Spleen (tissue), 11 donors: Measurements from ENCODE around the gene TCF20. TPM values are rescaled to one million over a fixed set of nuclear protein-coding genes. Genes with fewer than 3 reads are reported as not detected.

Source experiments
- DNase-seq: peaks from one replicate; pipeline ENCODE4 v3.0.0-alpha.2; 2020
- H3K27ac ChIP-seq, 8 donors: fragments of 200-600 bp; sonication (generic) in 7 of 8; 1 replicate in 4 of 8; 2 replicates in 4 of 8; pipeline versions ENCODE4 v1.5.0 to v1.8.0; 2016 to 2021; ENCODE audit warnings: inconsistent platforms in 4 of 8, mild to moderate bottlenecking in 4 of 8, moderate library complexity in 1 of 8
- H3K27me3 ChIP-seq, 7 donors: fragments of 200-600 bp; sonication (generic) in 6 of 7; replicated peaks in 1 of 7; 1 replicate in 4 of 7; 2 replicates in 3 of 7; pipeline versions ENCODE4 v1.5.0 to v1.8.0; 2016 to 2021; ENCODE audit warnings: inconsistent platforms in 3 of 7, mild to moderate bottlenecking in 1 of 7
- H3K36me3 ChIP-seq, 6 donors: fragments of 200-600 bp; sonication (generic) in 5 of 6; 1 replicate in 4 of 6; 2 replicates in 2 of 6; pipeline versions ENCODE4 v1.5.0 to v1.8.0; 2016 to 2021; ENCODE audit warnings: inconsistent platforms in 2 of 6
- H3K4me1 ChIP-seq, 6 donors: fragments of 200-600 bp; sonication (generic) in 5 of 6; 1 replicate in 3 of 6; 2 replicates in 3 of 6; pipeline versions ENCODE4 v1.5.0 to v1.8.0; 2016 to 2021; ENCODE audit warnings: inconsistent platforms in 3 of 6
- H3K4me3 ChIP-seq, 8 donors: fragments of 200-600 bp; sonication (generic) in 7 of 8; 1 replicate in 4 of 8; 2 replicates in 4 of 8; pipeline versions ENCODE4 v1.5.0 to v1.8.0; 2016 to 2021; ENCODE audit warnings: inconsistent platforms in 4 of 8, mild to moderate bottlenecking in 4 of 8, moderate library complexity in 2 of 8
- H3K9me3 ChIP-seq, 8 donors: fragments of 200-600 bp; sonication (generic) in 7 of 8; 1 replicate in 4 of 8; 2 replicates in 4 of 8; pipeline versions ENCODE4 v1.5.0 to v1.8.0; 2016 to 2021; ENCODE audit warnings: inconsistent platforms in 4 of 8
- CTCF ChIP-seq, 11 experiments: fragments of 200-600 bp in 7 of 11; fragments of 450-650 bp in 4 of 11; sonication (generic) in 4 of 11; IDR thresholded peaks in 8 of 11; conservative IDR thresholded peaks in 3 of 11; 1 replicate in 7 of 11; 2 replicates in 4 of 11; pipeline versions ENCODE4 v1.4.0 to v1.8.0; 2016 to 2021; ENCODE audit warnings: antibody characterized with exemption in 11 of 11, inconsistent platforms in 4 of 11, mild to moderate bottlenecking in 1 of 11
- POLR2A ChIP-seq, 3 donors: fragments of 450-650 bp; IDR thresholded peaks; one replicate each; pipeline ENCODE4 v1.5.1; 2017; ENCODE audit warnings: antibody characterized with exemption in 3 of 3, mild to moderate bottlenecking in 1 of 3
- POLR2AphosphoS5 ChIP-seq, 3 donors: sonication (generic); formaldehyde crosslinking; IDR thresholded peaks; one replicate each; pipeline ENCODE4 v1.5.1; 2017; ENCODE audit warnings: antibody characterized with exemption in 3 of 3
- WGBS, 5 donors: extraction: QIAGEN DNeasy Blood & Tissue Kit in 3 of 5; methylation state at CpG; one replicate each; pipeline versions ENCODE4 v1.1.5 to v1.1.7; 2013 to 2018; 5-methylcytosine and 5-hydroxymethylcytosine counted together
- intact Hi-C: fragments of 100-400 bp; cut with DNase I; formaldehyde crosslinking; loops from one replicate; pipeline ENCODE4 v1.15.0; 2023; ENCODE audit warnings: low total_unique reads
- polyA plus RNA-seq, 3 donors: library from polyadenylated mRNA; stranded (reverse); fragments of 200-250 nt; gene quantifications; one replicate each; pipeline ENCODE4 v1.2.1, GENCODE V29; 2013
- total RNA-seq, 7 donors: library from RNA; depleted of rRNA in 3 of 7; stranded (reverse); fragments of >200 nt in 3 of 7; fragmentation: NEBNext Ultra II Directional in 4 of 7; extraction: Animal tissue kit (Norgen Biotek cat#: 25700) in 4 of 7; gene quantifications; one replicate each; pipeline versions ENCODE4 v1.1.0 to v1.2.1, GENCODE V29; 2016 to 2021
- donor health status: healthy with polysubstance abuse.
- donor health status: DM: no; HTN: no; CAD: no; lungs with moderate emphysema.
- donor health status: DM: no; HTN: no; CAD: no.
- donor health status: Bipolar disorder and iron deficiency.
- donor health status: healthy.
- donor health status: DM: no; HTN: no; CAD: no.
- donor health status: DM: yes; HTN: yes; CAD: no.

The TCF20 gene
- total and polyA plus RNA-seq, 10 donors, result 4.4 to 54.1 (median 41.9) TPM

- Histone ChIP-seq H3K4me1 (peaks cover 0 to 10% (median 2%) of the 10 kb centered on the region in 6 donors), H3K27ac (no peak overlapping the region), H3K27me3 (no peaks in the 10 kb centered on the region), H3K4me3 (no peak overlapping the region), H3K36me3 (peaks cover 0 to 9% (median 0%) of the 10 kb centered on the region in 6 donors), H3K9me3 (no peaks in the 10 kb centered on the region)
- TF ChIP-seq POLR2AphosphoS5 (IDR thresholded peaks at IDR 0.05) (no peak), POLR2A (IDR thresholded peaks at IDR 0.05) (no peak), CTCF (IDR thresholded peaks at IDR 0.05 in 8 of 11, conservative IDR thresholded peaks at IDR 0.05 in 3 of 11) (no peak)
- DNase-seq, result no peak
- intact Hi-C loops, result no loop called here
These were observed 26.7 kb downstream of the TCF20 start for GRCh38 chr22:42243802-42244060.

- H3K9me3 ChIP-seq, result peaks cover 0 to 16% (median 12%) of the 10 kb centered on the region in 8 donors
- no peak overlapping the region for H3K27ac ChIP-seq
- H3K36me3 ChIP-seq, result no peaks in the 10 kb centered on the region
- no peak overlapping the region for H3K4me3 ChIP-seq
- intact Hi-C loops, result no loop called here
- no peak for TF ChIP-seq POLR2A (IDR thresholded peaks at IDR 0.05)
- TF ChIP-seq POLR2AphosphoS5 (IDR thresholded peaks at IDR 0.05), result no peak
- TF ChIP-seq CTCF (IDR thresholded peaks at IDR 0.05 in 8 of 11, conservative IDR thresholded peaks at IDR 0.05 in 3 of 11), result no peak
- DNase-seq, result no peak
- 93 to 98% (median 95%) methylated on average over 6 of the region's 6 CpGs for WGBS, 5 donors
- no peaks in the 10 kb centered on the region for H3K27me3 ChIP-seq
- H3K4me1 ChIP-seq, result peaks cover 0 to 35% (median 3%) of the 10 kb centered on the region in 6 donors
These were observed 33.6 kb downstream of the TCF20 start for GRCh38 chr22:42236848-42237247.

GRCh38 chr22:42236268-42236667 is 34.2 kb downstream of the TCF20 start:
- WGBS, 5 donors, result 91 to 97% (median 95%) methylated on average over 4 of the region's 4 CpGs
- H3K9me3 ChIP-seq, result peaks cover 0 to 16% (median 12%) of the 10 kb centered on the region in 8 donors
- no peak for TF ChIP-seq POLR2A (IDR thresholded peaks at IDR 0.05)
- TF ChIP-seq CTCF (IDR thresholded peaks at IDR 0.05 in 8 of 11, conservative IDR thresholded peaks at IDR 0.05 in 3 of 11), result no peak
- TF ChIP-seq POLR2AphosphoS5 (IDR thresholded peaks at IDR 0.05), result no peak
- no peak overlapping the region for H3K4me3 ChIP-seq
- H3K27me3 ChIP-seq, result no peaks in the 10 kb centered on the region
- no peaks in the 10 kb centered on the region for H3K36me3 ChIP-seq
- peaks cover 0 to 37% (median 3%) of the 10 kb centered on the region in 6 donors for H3K4me1 ChIP-seq
- no peak for DNase-seq
- intact Hi-C loops, result no loop called here
- no peak overlapping the region for H3K27ac ChIP-seq

GRCh38 chr22:42233879-42234278 is 36.6 kb downstream of the TCF20 start:
- 39 to 52% (median 47%) methylated on average over 3 of the region's 3 CpGs for WGBS, 5 donors
- peaks cover 4 to 61% (median 16%) of the 10 kb centered on the region in 6 donors for H3K4me1 ChIP-seq
- intact Hi-C loops, result no loop called here
- no peak overlapping the region for H3K4me3 ChIP-seq
- no peak overlapping the region for H3K27ac ChIP-seq
- no peaks in the 10 kb centered on the region for H3K27me3 ChIP-seq
- no peak for TF ChIP-seq POLR2AphosphoS5 (IDR thresholded peaks at IDR 0.05)
- TF ChIP-seq CTCF (IDR thresholded peaks at IDR 0.05 in 8 of 11, conservative IDR thresholded peaks at IDR 0.05 in 3 of 11), result no peak
- TF ChIP-seq POLR2A (IDR thresholded peaks at IDR 0.05), result no peak
- DNase-seq, result no peak
- peaks cover 0 to 16% (median 12%) of the 10 kb centered on the region in 8 donors for H3K9me3 ChIP-seq
- no peaks in the 10 kb centered on the region for H3K36me3 ChIP-seq
